SKM-1 (cell line): ENCODE results near the gene XXYLT1.
"Not testable (repeated sequence)": the region's sequence is repeated elsewhere in the genome, so short reads cannot be mapped to it uniquely, and the experiment has no call there.

Experiments used
- DNase-seq: peaks from one replicate; lab custom pipeline; 2025; ENCODE audit not compliant: unreplicated experiment; lab: John Stamatoyannopoulos, UW

Gene XXYLT1

DNA sequence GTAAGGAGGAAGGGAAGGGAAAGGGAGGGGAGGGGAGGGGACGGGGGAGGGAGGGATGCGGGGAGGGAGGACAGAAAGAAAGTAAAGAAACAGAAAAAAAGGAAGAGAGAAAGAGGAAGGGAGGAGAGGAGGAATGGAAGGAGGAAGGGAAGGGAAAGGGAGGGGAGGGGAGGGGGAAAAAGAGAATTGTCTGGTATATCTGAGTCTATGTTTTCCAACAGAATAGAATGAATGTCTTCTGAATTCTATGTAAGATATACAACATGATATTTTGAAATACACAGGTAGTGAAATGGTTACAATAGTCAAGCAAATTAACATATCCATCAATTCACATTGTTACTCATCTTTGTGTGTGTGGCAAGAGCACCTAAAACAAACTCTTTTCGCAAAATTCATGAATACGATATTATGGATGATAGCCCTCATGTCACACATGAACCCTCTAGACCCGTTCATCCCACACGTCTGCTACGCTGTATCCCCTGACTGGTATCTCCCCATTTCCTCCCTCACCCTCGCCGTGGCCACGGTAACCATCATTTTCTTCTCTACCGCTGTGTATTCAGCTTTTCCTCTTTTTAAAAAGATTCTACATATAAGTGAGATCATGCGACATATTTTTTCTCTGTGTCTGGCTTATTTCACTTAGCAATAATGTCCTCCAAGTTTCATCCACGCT is 168.9 kb downstream of the XXYLT1 start:
- no peak for DNase-seq

DNA sequence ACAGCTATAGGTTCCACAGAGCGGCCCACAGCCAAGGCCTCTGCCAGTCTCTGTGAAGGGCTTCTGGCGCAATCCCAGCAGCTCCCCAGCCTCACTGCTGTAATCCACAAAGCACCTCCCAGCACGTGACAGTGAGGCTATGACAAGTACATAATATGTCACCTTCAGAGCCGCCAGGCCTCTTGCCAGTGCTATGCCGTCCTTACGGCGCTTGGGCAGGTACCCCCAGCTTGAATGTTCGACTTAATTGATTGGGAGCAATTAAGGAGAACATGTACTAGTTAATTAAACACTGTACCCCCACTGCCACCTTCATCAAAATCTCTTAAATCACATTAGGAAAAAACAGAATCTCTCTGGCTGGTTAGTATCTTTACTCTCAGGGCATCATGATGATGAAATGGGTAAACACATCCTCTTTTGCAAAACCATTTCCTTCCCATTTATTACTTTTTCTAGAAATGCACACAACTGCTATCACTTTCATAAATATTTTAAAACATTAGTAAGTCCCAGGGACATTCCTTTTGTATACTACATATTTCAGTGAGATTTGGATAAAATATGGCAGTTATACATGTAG is 169.9 kb downstream of the XXYLT1 start:
- peak; percentile 90 for DNase-seq

DNA sequence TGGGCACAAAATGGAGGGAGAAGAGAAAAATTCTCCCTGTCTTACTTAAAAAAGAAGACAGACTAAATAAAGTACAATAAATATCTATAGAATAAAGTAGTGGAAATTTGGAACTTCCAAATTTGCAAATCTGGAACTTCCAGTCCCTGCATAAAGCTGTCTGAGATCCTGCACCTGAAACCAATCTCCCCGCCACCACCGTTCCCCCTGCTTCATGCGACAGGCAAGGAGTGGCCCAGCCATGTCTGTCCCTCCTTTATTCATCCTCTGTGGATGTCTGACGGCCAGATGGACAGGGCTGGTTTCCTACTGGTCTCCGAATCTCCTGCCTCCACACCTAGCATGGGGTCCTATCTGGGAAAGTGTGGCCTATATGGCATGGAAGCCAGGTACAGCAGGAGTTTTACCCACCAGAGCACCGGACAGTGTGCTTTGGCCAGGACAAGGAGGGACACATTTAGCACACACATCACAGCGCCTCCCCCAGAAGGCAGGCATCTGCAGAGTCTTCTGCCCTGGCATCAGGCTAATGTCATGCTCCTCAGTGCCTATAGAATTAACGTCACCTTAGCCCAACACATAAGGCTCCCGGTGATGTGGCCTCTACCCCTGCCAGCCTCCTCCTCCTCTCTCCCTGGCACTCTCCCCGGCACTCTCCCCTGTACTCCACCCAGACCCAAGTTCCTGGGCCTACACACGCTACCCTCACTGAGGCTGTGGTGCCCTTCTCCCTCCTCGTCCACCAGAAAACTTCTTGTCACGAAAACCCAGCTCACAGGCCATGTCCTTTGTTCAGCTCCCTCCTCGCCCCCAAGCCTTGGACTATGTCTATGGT is 170.8 kb downstream of the XXYLT1 start:
- no peak for DNase-seq

DNA sequence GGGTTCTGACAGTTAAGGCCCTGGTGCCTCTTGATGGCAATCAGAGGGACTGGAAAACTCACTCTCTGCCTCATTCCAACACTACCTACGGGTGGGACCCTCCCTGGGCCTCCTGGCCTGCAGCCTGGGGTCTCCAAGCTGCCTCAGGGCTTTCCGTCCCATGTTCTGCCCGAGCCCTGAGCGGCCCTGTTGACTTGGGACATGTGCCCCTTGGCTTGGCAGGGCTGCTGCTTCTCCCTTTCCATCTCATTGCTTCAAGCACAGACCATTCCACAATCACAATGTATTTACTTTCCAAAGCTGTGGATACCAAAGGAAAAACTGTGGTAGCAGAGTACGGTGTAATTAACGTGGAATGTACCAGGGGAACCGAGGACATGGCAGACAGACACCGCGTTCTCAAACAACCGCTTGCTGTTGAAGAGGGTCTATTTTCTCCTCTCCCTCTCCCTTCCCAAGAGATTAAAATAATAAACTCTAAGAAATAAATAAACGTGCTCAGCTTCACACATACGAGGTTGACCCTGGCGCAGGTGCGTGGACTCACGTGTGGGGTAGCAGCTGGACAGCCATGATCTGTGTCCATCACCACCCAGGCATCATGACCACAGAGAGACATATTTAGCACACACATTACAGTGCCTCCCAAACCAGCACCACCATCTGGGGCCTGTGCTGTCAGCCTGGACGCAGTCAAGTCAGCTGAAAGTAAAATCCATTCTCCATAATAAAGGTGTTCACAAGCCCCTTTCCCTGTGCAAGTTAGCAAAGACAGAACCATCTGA is 172.0 kb downstream of the XXYLT1 start:
- DNase-seq, result no peak

DNA sequence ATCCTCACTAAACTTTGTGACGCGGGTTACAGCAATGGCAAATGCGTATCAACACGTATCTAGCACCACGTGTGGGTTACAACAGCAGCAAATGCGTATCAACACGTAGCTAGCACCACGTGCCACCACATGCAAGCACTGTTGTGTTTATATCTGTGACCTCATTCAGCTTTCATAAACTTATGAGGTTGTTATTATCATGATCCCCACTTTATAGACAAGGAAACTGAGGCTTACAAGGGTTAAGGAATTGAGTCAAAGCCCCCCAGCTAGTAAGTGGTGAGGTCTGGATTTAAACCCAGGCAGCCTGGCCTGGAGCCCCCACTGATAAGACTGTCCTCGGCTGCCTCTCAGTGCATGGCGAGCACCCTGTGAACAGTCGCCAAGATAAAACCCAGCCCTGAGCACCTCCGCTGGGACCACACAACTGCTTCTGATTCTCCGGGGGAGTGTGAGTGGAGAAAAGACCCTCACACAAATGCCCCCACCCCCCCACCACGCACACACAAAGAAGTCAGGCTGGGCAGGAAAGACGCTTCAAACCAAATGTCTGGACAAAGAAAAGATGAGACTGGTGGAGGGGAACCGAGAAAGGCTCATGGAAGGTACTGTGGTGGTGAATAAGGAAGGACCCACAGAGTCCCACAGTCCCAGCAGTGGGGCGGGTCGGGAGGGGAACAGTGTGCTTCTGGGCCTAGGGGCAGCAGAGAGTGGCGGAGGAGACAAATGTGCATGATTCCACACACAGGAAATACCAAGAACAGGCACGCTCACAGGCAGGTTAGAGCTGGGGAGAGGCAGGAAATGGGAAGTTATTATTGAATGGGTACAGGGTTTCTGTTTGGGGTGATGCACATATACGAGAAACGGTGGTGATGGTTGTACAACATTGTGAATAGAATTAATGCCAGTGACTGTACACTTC is 173.4 kb downstream of the XXYLT1 start:
- no peak for DNase-seq

DNA sequence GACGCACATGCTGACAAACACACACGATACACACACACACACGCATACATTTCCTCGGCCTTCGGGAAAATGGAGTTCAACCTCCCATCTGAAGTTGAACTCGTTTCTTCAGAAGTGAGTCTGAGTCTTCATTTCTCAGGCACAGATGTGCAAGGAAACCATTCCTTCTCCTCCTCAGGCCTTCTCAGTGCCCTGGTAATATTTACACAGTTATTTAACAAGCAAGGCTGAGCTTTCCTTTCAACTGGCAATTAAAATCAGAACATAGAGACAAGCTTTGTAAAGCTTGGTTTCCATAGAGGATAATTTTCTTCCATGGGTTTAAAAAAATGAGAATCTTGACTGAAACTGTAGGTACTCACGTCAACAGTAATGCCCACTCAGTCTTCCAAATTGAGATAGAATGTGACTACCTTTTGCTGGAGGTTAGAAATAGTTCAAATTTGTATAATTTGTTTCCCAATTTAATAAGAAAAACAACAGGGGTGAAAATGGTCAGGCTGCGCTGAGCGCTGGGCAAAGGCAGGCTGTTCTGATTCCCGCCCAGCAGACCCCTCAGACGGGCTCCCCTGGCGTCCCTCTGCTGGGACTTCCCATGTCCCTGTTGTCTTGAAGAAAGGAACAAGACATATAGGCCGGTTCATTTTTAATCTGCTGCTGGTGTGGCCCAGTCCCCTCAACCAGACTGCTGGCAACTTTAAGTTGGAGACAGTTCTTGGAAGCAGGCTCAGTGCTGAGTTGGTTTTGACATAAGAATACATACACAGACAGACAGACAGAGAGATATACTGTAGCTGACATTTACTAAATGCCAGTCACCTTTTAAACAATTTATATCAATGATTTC is 174.3 kb downstream of the XXYLT1 start:
- no peak for DNase-seq

DNA sequence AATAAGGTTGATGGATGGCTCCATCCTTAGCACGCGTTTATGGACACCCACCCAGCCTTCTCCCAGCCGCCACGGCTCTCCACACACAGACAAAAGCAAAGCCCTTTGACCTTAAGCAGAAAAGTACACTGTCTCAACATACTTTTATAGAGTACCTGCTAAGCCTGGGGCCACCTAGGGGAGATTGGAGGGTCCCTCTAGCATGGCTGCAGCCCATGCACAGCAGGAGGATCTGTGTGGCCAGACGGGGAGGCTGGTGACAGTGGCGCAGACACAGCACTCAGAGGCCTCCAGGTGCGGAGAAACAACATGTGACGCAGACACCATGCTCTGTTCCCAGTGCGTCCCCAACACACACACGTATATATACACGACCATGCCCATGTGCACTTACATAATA is 174.9 kb downstream of the XXYLT1 start:
- DNase-seq, result no peak

DNA sequence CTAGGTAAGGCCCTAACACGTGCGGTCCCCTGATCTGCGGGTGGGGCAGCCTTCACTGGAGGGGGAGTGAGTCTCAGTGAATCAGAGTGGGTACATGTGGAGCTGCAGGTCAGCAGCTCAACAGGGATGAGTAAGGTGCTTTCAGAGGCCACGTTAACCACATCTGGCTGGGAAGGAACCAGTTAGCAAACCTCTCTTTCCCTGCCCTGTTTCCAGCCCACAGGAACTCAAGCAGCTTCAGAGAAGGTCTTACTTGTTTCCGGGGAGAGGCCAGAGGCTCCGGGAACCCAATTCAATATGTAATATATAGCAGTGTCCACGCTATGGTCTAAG is 175.3 kb downstream of the XXYLT1 start:
- DNase-seq, result no peak

DNA sequence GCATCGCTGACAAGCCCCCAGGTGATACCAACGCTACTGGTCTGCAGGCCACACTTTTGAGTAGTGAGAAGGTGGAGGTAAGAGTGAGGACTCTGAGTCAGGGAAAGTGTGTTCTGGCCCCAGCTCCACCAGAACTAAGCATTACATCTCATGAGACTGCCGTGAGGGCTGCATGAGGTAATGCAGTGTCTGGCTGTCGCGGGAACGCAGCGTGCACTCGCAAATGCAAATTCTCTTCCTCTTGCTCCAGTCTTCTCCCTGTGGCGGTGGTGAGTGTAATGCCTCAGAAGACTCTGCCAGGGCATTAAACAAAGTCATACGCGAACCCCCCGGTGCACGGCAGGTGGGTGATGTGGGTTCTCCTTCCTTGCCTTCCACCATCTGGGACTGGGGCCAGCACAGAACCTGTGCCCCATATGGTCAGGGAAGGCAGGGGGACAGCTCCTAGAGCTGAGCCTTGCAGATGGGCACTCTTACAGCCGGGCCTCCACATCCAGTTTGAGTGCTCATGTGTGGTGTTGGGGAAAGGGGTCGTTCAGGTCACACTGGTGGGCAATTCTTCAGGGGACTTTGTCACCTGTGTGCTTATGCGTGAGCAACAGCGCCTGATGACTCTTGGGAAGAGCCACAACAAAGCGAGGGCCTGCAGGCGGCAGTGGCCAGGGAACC is 175.8 kb downstream of the XXYLT1 start:
- DNase-seq, result no peak

DNA sequence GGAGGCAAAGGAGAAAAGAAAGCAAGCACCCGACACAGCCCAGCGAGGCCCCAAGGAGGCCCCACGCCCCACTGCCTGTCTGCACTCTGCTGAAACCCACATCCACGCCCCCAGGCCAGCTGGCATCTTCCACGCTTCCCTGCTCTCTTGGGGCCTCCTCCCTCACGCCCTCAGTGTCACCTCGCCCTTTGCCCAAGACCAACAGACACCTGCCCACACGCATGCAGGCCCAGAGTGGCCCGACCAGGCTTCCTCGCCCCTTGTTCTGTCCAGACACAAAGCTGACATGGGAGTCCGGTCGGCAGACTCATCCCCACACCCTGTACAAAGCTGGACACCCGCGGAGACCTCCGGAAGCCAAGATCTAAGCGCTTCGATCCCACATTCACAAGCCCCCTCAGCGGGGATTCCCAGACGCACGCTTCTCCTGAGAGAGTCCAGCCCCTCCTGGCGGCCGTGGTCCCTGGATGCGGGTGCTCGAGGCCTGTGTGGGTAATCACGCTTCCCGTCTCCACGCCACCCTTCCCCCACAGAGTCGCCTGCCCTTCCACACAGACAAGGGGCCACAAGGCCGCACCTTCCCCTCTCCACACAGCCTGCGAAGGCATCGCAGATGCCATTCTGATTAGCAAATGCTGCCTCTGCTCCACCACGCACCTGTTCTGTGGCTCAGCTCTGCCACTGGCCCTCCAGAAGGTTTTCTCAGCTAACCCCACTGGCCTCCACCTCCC is 176.6 kb downstream of the XXYLT1 start:
- DNase-seq, result no peak

DNA sequence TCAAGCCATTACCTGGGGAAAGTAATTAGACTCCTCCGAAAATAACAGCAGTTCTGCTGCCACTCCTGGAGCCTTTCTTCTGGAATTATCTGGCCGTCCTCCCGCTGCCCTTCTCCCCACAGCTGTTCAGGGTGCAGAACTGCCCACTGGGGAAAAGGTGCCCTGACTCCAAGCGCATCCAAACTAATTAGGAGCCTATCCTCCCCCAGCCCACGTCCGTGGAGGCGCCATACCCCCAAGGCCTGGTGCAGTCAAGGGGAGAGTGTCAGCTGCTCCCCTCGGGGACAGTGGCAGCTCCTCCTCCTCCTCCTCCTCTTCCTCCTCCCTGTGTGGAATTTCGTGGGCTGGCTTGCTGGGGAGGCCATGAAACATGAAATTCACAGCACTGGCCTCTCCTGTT is 177.2 kb downstream of the XXYLT1 start:
- no peak for DNase-seq

DNA sequence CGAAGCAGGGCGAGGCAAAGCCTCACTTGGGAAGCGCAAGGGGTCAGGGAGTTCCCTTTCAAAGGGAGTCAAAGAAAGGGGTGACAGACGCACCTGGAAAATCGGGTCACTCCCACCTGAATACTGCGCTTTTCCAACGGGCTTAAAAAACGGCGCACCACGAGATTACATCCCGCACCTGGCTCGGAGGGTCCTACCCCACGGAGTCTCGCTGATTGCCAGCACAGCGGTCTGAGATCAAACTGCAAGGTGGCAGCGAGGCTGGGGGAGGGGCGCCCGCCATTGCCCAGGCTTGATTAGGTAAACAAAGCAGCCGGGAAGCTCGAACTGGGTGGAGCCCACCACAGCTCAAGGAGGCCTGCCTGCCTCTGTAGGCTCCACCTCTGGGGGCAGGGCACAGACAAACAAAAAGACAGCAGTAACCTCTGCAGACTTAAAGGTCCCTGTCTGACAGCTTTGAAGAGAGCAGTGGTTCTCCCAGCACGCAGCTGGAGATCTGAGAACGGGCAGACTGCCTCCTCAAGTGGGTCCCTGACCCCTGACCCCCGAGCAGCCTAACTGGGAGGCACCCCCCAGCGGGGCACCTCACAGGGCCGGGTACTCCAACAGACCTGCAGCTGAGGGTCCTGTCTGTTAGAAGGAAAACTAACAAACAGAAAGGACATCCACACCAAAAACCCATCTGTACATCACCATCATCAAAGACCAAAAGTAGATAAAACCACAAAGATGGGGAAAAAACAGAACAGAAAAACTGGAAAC is 182.9 kb downstream of the XXYLT1 start:
- not testable (repeated sequence) for DNase-seq

DNA sequence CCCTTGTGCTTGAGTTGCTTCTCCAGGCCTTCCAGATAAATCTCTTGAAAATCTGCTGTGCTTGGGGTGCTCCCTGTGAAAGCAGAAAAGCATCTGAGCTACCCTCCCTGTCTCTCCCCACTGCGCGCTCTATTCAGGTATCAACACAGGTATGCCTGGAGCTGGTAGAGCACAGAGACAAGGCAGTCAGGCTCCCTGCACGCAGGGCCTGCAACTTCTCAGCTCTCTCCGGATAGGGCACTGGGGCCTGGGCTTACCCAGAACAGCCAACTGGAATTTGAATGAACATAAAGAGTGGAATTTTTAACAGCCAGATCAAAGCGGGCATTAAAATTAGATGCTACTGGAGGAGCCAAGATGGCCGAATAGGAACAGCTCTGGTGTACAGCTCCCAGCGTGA is 183.6 kb downstream of the XXYLT1 start:
- DNase-seq, result no peak

DNA sequence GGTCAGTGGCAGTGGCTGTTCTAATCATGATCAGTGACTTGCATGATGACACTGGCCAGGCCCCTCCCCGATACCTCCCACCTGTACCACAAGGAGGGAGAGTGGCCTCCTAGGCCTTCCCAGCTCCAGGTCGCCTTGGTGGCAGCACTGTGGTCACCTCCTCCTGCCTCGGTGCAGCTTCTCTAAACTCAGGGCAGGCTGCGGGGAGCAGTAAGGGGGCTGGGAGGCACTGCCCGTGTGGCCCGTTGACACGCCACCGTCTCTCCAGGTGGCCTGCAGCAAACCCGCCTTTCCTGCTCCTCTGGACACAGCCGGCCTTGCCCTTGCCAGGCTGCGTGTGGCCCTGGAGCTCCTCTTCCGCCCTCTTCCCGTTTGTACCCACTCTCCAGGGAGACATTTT is 184.1 kb downstream of the XXYLT1 start:
- no peak for DNase-seq

DNA sequence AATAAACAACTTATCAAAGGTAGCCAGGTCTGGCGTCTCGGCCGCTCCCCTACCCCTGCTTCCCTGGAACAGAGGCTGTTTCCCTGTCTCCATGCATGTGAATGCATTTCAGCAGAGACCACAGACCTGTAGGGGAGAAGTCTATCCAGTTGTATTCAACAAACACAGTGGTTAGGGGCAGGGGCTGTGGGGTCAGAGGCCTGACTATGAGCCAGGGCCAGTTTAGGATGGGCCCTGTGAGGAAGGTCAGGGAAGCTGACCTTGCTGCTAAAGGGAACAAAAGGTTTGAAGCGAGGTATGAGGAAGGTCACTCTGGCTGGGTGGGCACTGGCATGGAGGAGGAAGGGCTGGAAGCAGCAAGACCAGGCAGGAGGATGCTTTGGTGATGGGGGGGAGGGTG is 184.6 kb downstream of the XXYLT1 start:
- no peak for DNase-seq

DNA sequence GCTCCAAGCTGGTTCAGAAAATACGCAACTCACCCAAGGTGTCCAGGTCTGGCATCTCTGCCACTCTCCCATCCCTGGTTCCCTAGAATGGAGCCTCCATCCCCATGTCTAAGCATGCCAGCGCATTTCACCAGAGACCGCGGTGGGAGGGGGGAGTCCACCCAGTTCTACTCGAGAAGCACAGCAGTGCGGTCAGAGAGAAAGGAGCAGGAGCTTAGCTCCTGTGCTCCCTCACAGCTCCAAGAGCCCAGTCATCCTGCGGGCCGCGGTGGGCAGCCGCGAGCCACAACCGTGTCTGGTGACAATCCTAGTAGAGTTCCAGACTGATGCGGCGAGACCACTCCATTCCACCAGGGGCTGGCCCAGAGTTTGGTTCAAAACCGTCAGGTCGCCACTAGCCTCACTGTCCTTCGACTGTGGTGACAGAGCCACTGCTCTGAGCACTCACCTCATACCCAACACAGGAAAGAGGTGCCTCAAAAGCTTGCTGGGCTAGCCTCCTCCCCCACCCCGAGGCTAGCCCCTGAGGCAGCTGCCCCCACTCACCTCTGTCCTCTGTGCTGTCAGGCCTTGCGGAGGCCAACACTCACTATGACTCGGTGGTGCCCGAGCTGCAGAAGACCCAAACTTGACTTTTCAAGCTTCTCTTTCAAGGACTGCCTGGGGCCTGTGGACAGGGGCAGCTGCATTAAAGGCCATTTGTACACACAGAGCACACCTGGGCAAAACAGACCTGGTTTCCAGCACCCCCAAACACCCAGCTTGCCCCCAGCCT is 185.4 kb downstream of the XXYLT1 start:
- no peak for DNase-seq

DNA sequence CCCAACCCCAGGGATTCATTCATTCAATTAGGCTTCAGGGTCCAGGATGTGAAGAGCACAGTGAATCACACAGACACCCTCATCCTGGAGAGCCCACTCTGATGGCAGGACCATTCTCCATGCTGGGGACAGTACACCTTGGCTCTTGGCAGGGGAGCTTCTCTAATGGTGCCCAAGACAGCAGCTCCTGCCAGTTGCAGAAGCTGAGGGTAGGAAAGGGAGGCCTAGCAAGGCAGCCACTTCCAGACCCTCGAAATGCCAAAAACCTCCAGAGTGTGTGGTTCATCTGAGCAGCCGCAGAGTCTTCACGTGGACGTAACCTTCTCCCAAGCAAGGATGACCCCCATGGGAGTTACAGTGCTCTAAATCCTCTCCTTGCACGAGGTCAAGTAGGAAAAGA is 186.2 kb downstream of the XXYLT1 start:
- no peak for DNase-seq
